GM23338 (cell line): ENCODE results near the gene OVOL3. TPM values are rescaled to one million over a fixed set of nuclear protein-coding genes. Genes with fewer than 3 reads are reported as not detected.

Experiments used
- ATAC-seq: fragments of 200-7000 bp; cut with Tn5 transposase; 3 replicates; pipeline ENCODE4 v1.9.1; 2020
- DNase-seq: peaks from one replicate; pipeline ENCODE4 v3.0.0-alpha.2; 2015; ENCODE audit warnings: low spot score
- H2AFZ ChIP-seq: fragments of 200-600 bp; sonication (generic); 2 replicates; pipeline ENCODE4 v1.8.0; 2016; ENCODE audit warnings: antibody characterized with exemption, mild to moderate bottlenecking, moderate library complexity
- H3F3A ChIP-seq: fragments of 200-600 bp; sonication (generic); replicated peaks from 2 replicates; pipeline ENCODE4 v1.8.0; 2017; ENCODE audit warnings: antibody characterized with exemption, mixed run types, low read depth
- H3K27ac ChIP-seq: fragments of 200-600 bp; sonication (generic); 2 replicates; pipeline ENCODE4 v1.6.1; 2016; ENCODE audit warnings: low read depth
- H3K27me3 ChIP-seq: fragments of 200-600 bp; sonication (generic); 2 replicates; pipeline ENCODE4 v1.8.0; 2016; ENCODE audit warnings: mild to moderate bottlenecking, mixed run types, moderate library complexity; ENCODE audit not compliant: insufficient read depth
- H3K36me3 ChIP-seq: fragments of 200-600 bp; sonication (generic); 2 replicates; pipeline ENCODE4 v1.8.0; 2016; ENCODE audit warnings: mild to moderate bottlenecking; ENCODE audit not compliant: insufficient read depth
- H3K4me1 ChIP-seq: fragments of 200-600 bp; sonication (generic); 2 replicates; pipeline ENCODE4 v1.8.0; 2016; ENCODE audit warnings: mild to moderate bottlenecking, moderate library complexity; ENCODE audit not compliant: insufficient read depth
- H3K4me2 ChIP-seq: fragments of 200-600 bp; sonication (generic); 2 replicates; pipeline ENCODE4 v1.7.1; 2017; ENCODE audit warnings: mixed run types
- H3K4me3 ChIP-seq: fragments of 200-600 bp; sonication (generic); 2 replicates; pipeline ENCODE4 v1.6.1; 2016; ENCODE audit warnings: mixed run types
- H3K79me2 ChIP-seq: fragments of 200-600 bp; sonication (generic); replicated peaks from 2 replicates; pipeline ENCODE4 v1.8.0; 2017; ENCODE audit warnings: mild to moderate bottlenecking; ENCODE audit not compliant: insufficient read depth
- H3K9me2 ChIP-seq: fragments of 200-600 bp; sonication (generic); 2 replicates; pipeline ENCODE4 v1.8.0; 2017; ENCODE audit not compliant: insufficient read depth
- H4K20me1 ChIP-seq: fragments of 200-600 bp; sonication (generic); replicated peaks from 2 replicates; pipeline ENCODE4 v1.8.0; 2017; ENCODE audit warnings: mild to moderate bottlenecking; ENCODE audit not compliant: insufficient read depth
- H3K27ac Mint-ChIP-seq: 2 replicates; pipeline ENCODE4 v1.8.0; 2020; ENCODE audit warnings: inconsistent platforms, mild to moderate bottlenecking, moderate library complexity, mixed read lengths
- H3K27me3 Mint-ChIP-seq: 3 replicates; pipeline ENCODE4 v1.8.0; 2022; ENCODE audit warnings: low read depth, mild to moderate bottlenecking, moderate library complexity, mixed read lengths, inconsistent platforms; ENCODE audit not compliant: insufficient read depth, poor library complexity
- H3K36me3 Mint-ChIP-seq: 3 replicates; pipeline ENCODE4 v1.8.0; 2021; ENCODE audit warnings: low read depth, mild to moderate bottlenecking, inconsistent platforms, moderate library complexity, mixed read lengths
- H3K4me1 Mint-ChIP-seq: 3 replicates; pipeline ENCODE4 v1.8.0; 2020; ENCODE audit warnings: mild to moderate bottlenecking, inconsistent platforms, mixed read lengths
- H3K4me3 Mint-ChIP-seq: 3 replicates; pipeline ENCODE4 v1.8.0; 2021; ENCODE audit warnings: moderate library complexity, mild to moderate bottlenecking, inconsistent platforms, mixed read lengths
- H3K9me3 Mint-ChIP-seq: 3 replicates; pipeline ENCODE4 v1.8.0; 2020; ENCODE audit warnings: moderate library complexity, mild to moderate bottlenecking, inconsistent platforms, mixed read lengths
- EZH2phosphoT487 ChIP-seq: fragments of 200-600 bp; sonication (generic); IDR thresholded peaks from one replicate; pipeline ENCODE4 v1.8.1; 2018; ENCODE audit warnings: antibody characterized with exemption; ENCODE audit not compliant: unreplicated experiment
- JUNB ChIP-seq: IDR thresholded peaks from one replicate; pipeline ENCODE4 v1.6.1; 2016; ENCODE audit warnings: antibody characterized with exemption; ENCODE audit not compliant: unreplicated experiment
- NANOG ChIP-seq: IDR thresholded peaks from 2 replicates; pipeline ENCODE4 v1.6.1; 2016; ENCODE audit warnings: antibody characterized with exemption, borderline replicate concordance
- POLR2AphosphoS5 ChIP-seq: IDR thresholded peaks from 2 replicates; pipeline ENCODE4 v1.6.1; 2016; ENCODE audit warnings: antibody characterized with exemption, low read depth
- STAT1 ChIP-seq: IDR thresholded peaks from one replicate; pipeline ENCODE4 v1.6.1; 2016; ENCODE audit warnings: antibody characterized with exemption; ENCODE audit not compliant: unreplicated experiment
- ZNF114 ChIP-seq: fragments of 250-450 bp; sonication (Bioruptor Pico); IDR thresholded peaks from 2 replicates; pipeline ENCODE4 v1.5.0; 2020; ENCODE audit warnings: mild to moderate bottlenecking, moderate library complexity
- ZNF331 ChIP-seq: fragments of 250-450 bp; sonication (Bioruptor Pico); IDR thresholded peaks from 2 replicates; pipeline ENCODE4 v1.5.0; 2020; ENCODE audit warnings: low read depth, mild to moderate bottlenecking, moderate library complexity
- ZNF462 ChIP-seq: fragments of 250-450 bp; sonication (Bioruptor Pico); IDR thresholded peaks from 2 replicates; pipeline ENCODE4 v1.5.0; 2020; ENCODE audit warnings: mild to moderate bottlenecking, moderate library complexity
- polyA plus RNA-seq: library from polyadenylated mRNA; unstranded; fragments of >200 nt; fragmentation: Nextera tagmentation; extraction: Ambion mirVana; gene quantifications from 2 replicates; pipeline ENCODE4 v1.2.1, GENCODE V29; 2016
- total RNA-seq: library from RNA; depleted of rRNA; stranded (reverse); fragments of >200 nt; shearing (Covaris generic); gene quantifications from 2 replicates; pipeline ENCODE4 v1.2.3, GENCODE V29; 2014
- TF ChIP-seq, protein P1 (sequence below): IDR thresholded peaks from one replicate; pipeline ENCODE4 v1.6.1; 2018; ENCODE audit warnings: antibody characterized with exemption; ENCODE audit not compliant: unreplicated experiment

OVOL3 gene
- total and polyA plus RNA-seq, 2 experiments from 2014 or later: not detected

GRCh38 chr19:36082916-36083315, 28.0 kb upstream of the OVOL3 start (continued):
- TF ChIP-seq ZNF462 (CRISPR knock-in tag): no peak
- no peak for TF ChIP-seq ZNF114 (CRISPR knock-in tag)
- no peak for TF ChIP-seq JUNB
- no peak for TF ChIP-seq POLR2AphosphoS5
- TF ChIP-seq STAT1: no peak
- no peak for TF ChIP-seq NANOG

GRCh38 chr19:36084231-36085009, 26.5 kb upstream of the OVOL3 start:
- H3K36me3 Mint-ChIP-seq: peaks cover 77% of the 10 kb centered on the region
- TF ChIP-seq JUNB (no peak), NANOG (no peak), EZH2phosphoT487 (no peak), ZNF331 (CRISPR knock-in tag) (no peak), POLR2AphosphoS5 (no peak), ZNF114 (CRISPR knock-in tag) (no peak)
- TF ChIP-seq, protein P1, sequence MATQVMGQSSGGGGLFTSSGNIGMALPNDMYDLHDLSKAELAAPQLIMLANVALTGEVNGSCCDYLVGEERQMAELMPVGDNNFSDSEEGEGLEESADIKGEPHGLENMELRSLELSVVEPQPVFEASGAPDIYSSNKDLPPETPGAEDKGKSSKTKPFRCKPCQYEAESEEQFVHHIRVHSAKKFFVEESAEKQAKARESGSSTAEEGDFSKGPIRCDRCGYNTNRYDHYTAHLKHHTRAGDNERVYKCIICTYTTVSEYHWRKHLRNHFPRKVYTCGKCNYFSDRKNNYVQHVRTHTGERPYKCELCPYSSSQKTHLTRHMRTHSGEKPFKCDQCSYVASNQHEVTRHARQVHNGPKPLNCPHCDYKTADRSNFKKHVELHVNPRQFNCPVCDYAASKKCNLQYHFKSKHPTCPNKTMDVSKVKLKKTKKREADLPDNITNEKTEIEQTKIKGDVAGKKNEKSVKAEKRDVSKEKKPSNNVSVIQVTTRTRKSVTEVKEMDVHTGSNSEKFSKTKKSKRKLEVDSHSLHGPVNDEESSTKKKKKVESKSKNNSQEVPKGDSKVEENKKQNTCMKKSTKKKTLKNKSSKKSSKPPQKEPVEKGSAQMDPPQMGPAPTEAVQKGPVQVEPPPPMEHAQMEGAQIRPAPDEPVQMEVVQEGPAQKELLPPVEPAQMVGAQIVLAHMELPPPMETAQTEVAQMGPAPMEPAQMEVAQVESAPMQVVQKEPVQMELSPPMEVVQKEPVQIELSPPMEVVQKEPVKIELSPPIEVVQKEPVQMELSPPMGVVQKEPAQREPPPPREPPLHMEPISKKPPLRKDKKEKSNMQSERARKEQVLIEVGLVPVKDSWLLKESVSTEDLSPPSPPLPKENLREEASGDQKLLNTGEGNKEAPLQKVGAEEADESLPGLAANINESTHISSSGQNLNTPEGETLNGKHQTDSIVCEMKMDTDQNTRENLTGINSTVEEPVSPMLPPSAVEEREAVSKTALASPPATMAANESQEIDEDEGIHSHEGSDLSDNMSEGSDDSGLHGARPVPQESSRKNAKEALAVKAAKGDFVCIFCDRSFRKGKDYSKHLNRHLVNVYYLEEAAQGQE: no peak

More at GRCh38 chr19:36084231-36085009, 26.5 kb upstream of the OVOL3 start:
- ATAC-seq (no peak), DNase-seq (no peak)
- Histone ChIP-seq H3K4me3 (no peak overlapping the region), H3K27me3 (no peaks in the 10 kb centered on the region), H3K4me2 (no peak overlapping the region), H4K20me1 (peaks cover 10% of the 10 kb centered on the region), H3K79me2 (no peaks in the 10 kb centered on the region), H3F3A (0 out of 2 replicates have a peak, but pooled peaks cover 6% of the 10 kb centered on the region), H3K27ac (no peak overlapping the region), H2AFZ (no peak overlapping the region), H3K36me3 (peaks cover 46% of the 10 kb centered on the region), H3K4me1 (no peaks in the 10 kb centered on the region), H3K9me2 (no peaks in the 10 kb centered on the region)
- Mint-ChIP-seq H3K4me1 (no peaks in the 10 kb centered on the region), H3K9me3 (no peaks in the 10 kb centered on the region), H3K4me3 (no peak overlapping the region), H3K27me3 (peaks cover 9% of the 10 kb centered on the region), H3K27ac (no peak overlapping the region)
